Epithelial cell of esophagus (primary cell): Measurements from ENCODE around the gene MAN2A1.

Experiments
- DNase-seq: peaks from one replicate; pipeline ENCODE4 v3.0.0; 2010; ENCODE audit warnings: low read depth
- H3K4me3 ChIP-seq: 2 replicates; pipeline ENCODE4 v1.5.1; 2011; ENCODE audit warnings: mild to moderate bottlenecking, low read length, control low read depth
- CTCF ChIP-seq: IDR thresholded peaks from 2 replicates; pipeline ENCODE4 v1.5.1; 2011; ENCODE audit warnings: low read depth, mild to moderate bottlenecking, low read length, control low read depth, inconsistent platforms; ENCODE audit not compliant: insufficient read depth; ENCODE audit errors: missing control alignments

The MAN2A1 gene

GRCh38 chr5:109769597-109770291 lies 80.0 kb downstream of the MAN2A1 start:
- TF ChIP-seq CTCF = no peak
- DNase-seq = peak; percentile 40
- no peak overlapping the region for H3K4me3 ChIP-seq

GRCh38 chr5:109775130-109775529 lies 85.4 kb downstream of the MAN2A1 start:
- DNase-seq = no peak
- TF ChIP-seq CTCF = no peak
- no peak overlapping the region for H3K4me3 ChIP-seq

GRCh38 chr5:109779036-109779735 lies 89.5 kb downstream of the MAN2A1 start:
- peak; percentile 15 for DNase-seq
- no peak for TF ChIP-seq CTCF
- H3K4me3 ChIP-seq = no peak overlapping the region

GRCh38 chr5:109784687-109785086 lies 95.0 kb downstream of the MAN2A1 start:
- peak; percentile 3 for DNase-seq
- TF ChIP-seq CTCF = no peak

GRCh38 chr5:109786206-109786855 lies 96.6 kb downstream of the MAN2A1 start:
- DNase-seq = no peak
- TF ChIP-seq CTCF = no peak

More at GRCh38 chr5:109784687-109785086, 95.0 kb downstream of the MAN2A1 start:
- no peak overlapping the region for H3K4me3 ChIP-seq

GRCh38 chr5:109788596-109788995 lies 98.9 kb downstream of the MAN2A1 start:
- DNase-seq = no peak
- TF ChIP-seq CTCF = no peak
- H3K4me3 ChIP-seq = no peak overlapping the region

More at GRCh38 chr5:109786206-109786855, 96.6 kb downstream of the MAN2A1 start:
- no peak overlapping the region for H3K4me3 ChIP-seq

GRCh38 chr5:109792613-109793012 lies 102.9 kb downstream of the MAN2A1 start:
- TF ChIP-seq CTCF = no peak
- H3K4me3 ChIP-seq = no peak overlapping the region
- no peak for DNase-seq
